Thyroid gland (tissue), 4 donors: ENCODE data around the gene MED7. TPM values are rescaled to one million over a fixed set of nuclear protein-coding genes. Genes with fewer than 3 reads are reported as not detected.

Source experiments
- DNase-seq, 2 donors: peaks; one replicate each; pipeline ENCODE4 v3.0.0-alpha.2; 2019
- H3K27ac ChIP-seq, 3 donors: fragments of 200-600 bp; sonication (generic); 1 replicate in 2 of 3; 2 replicates in 1 of 3; pipeline ENCODE4 v1.5.1; 2016 to 2019; ENCODE audit warnings: mild to moderate bottlenecking in 1 of 3, moderate library complexity in 1 of 3
- H3K27me3 ChIP-seq: fragments of 200-600 bp; sonication (generic); one replicate; pipeline ENCODE4 v1.5.1; 2019
- H3K36me3 ChIP-seq, 2 donors: fragments of 200-600 bp; sonication (generic); one replicate each; pipeline ENCODE4 v1.5.1; 2016 to 2019
- H3K4me1 ChIP-seq, 2 donors: fragments of 200-600 bp; sonication (generic); one replicate each; pipeline ENCODE4 v1.5.1; 2017 to 2019
- H3K4me3 ChIP-seq, 3 donors: fragments of 200-600 bp; sonication (generic); replicated peaks in 1 of 3; 1 replicate in 2 of 3; 2 replicates in 1 of 3; pipeline ENCODE4 v1.5.1; 2016; ENCODE audit warnings: mild to moderate bottlenecking in 1 of 3
- H3K9me3 ChIP-seq: fragments of 200-600 bp; sonication (generic); one replicate; pipeline ENCODE4 v1.5.1; 2017
- POLR2A ChIP-seq, 2 donors: fragments of 450-650 bp; IDR thresholded peaks; one replicate each; pipeline ENCODE4 v1.6.1; 2017; ENCODE audit warnings: antibody characterized with exemption in 2 of 2, mild to moderate bottlenecking in 2 of 2, moderate library complexity in 1 of 2
- WGBS, 2 donors: methylation state at CpG; one replicate each; pipeline ENCODE4 v1.1.5; 2017; 5-methylcytosine and 5-hydroxymethylcytosine counted together
- intact Hi-C: fragments of 100-400 bp; cut with DNase I; formaldehyde crosslinking; loops from one replicate; pipeline ENCODE4 v1.15.1; 2023
- total RNA-seq, 4 donors: library from RNA; depleted of rRNA; stranded (reverse); fragments of >200 nt; gene quantifications; one replicate each; pipeline ENCODE4 v1.2.3, GENCODE V29; 2016
- TF ChIP-seq, protein P1 (sequence below), 6 experiments: fragments of 200-600 bp in 3 of 6; fragments of 450-650 bp in 3 of 6; sonication (generic) in 3 of 6; IDR thresholded peaks; one replicate each; pipeline ENCODE4 v1.5.1; 2016 to 2019; ENCODE audit warnings: antibody characterized with exemption in 6 of 6, mild to moderate bottlenecking in 2 of 6, inconsistent platforms in 1 of 6, moderate library complexity in 1 of 6

Gene MED7
- total RNA-seq, 4 donors from 2014 or later, result 12.9 to 19.8 (median 15.0) TPM

DNA sequence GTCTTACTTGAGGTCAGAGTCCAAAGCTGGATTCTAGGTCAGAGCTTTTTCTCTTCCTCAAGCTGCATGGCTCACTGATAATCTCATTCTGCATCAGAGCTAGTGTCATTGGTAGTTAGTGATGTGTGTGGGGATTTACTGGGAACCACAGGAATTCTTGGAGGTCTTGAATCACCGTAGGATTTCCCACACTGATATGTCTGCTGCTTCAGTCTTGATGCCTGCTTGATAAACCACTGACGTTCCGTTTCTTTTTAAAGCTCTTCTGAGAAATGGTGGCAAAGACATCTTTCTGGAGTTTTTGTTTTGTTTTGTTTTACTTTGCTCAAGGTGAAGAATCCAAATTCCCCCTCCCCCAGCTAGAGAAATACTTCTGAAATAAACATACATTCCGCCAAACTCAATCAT, 24.6 kb upstream of the MED7 start:
- no peak for TF ChIP-seq POLR2A (IDR thresholded peaks at IDR 0.05)
- TF ChIP-seq, protein P1, sequence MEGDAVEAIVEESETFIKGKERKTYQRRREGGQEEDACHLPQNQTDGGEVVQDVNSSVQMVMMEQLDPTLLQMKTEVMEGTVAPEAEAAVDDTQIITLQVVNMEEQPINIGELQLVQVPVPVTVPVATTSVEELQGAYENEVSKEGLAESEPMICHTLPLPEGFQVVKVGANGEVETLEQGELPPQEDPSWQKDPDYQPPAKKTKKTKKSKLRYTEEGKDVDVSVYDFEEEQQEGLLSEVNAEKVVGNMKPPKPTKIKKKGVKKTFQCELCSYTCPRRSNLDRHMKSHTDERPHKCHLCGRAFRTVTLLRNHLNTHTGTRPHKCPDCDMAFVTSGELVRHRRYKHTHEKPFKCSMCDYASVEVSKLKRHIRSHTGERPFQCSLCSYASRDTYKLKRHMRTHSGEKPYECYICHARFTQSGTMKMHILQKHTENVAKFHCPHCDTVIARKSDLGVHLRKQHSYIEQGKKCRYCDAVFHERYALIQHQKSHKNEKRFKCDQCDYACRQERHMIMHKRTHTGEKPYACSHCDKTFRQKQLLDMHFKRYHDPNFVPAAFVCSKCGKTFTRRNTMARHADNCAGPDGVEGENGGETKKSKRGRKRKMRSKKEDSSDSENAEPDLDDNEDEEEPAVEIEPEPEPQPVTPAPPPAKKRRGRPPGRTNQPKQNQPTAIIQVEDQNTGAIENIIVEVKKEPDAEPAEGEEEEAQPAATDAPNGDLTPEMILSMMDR (IDR thresholded peaks at IDR 0.05), result no peak
- DNase-seq, result no peak
- H3K27ac ChIP-seq, result no peak overlapping the region
- no peaks in the 10 kb centered on the region for H3K9me3 ChIP-seq
- H3K36me3 ChIP-seq, result no peaks in the 10 kb centered on the region
- no peaks in the 10 kb centered on the region for H3K4me1 ChIP-seq
- no peaks in the 10 kb centered on the region for H3K27me3 ChIP-seq
- intact Hi-C loops, result no loop called here
- 45% methylated on average over 4 of the region's 4 CpGs for WGBS, 2 donors
- no peak overlapping the region for H3K4me3 ChIP-seq

- H3K36me3 ChIP-seq, result no peaks in the 10 kb centered on the region
- no peak within 1 kb of the TSS for H3K27ac ChIP-seq
- DNase-seq, result no peak
- no peaks in the 10 kb centered on the region for H3K9me3 ChIP-seq
- H3K4me1 ChIP-seq, result no peaks in the 10 kb centered on the region
- no peak within 1 kb of the TSS for H3K4me3 ChIP-seq
- no peak for TF ChIP-seq POLR2A (IDR thresholded peaks at IDR 0.05)
- TF ChIP-seq, protein P1 (IDR thresholded peaks at IDR 0.05), result no peak
- H3K27me3 ChIP-seq, result no peaks in the 10 kb centered on the region
- 86 to 88% methylated on average over 7 of the region's 7 CpGs for WGBS, 2 donors
- intact Hi-C loops, result no loop called here
Observed at GRCh38 chr5:157166214-157167213, 23.8 kb upstream of the MED7 start, which contains the start of gene GARIN3. Gene GARIN3, minus strand, starts transcription at chr5:157166264. Its CDS starts 96 bp downstream, at chr5:157166168.

GRCh38 chr5:157165668-157166067, 23.0 kb upstream of the MED7 start:
- intact Hi-C loops, result no loop called here
- Histone ChIP-seq H3K9me3 (no peaks in the 10 kb centered on the region), H3K4me3 (no peak overlapping the region), H3K36me3 (no peaks in the 10 kb centered on the region), H3K27me3 (no peaks in the 10 kb centered on the region), H3K27ac (no peak overlapping the region), H3K4me1 (no peaks in the 10 kb centered on the region)
- DNase-seq, result no peak
- 89 to 92% methylated on average over 14 of the region's 14 CpGs for WGBS, 2 donors
- TF ChIP-seq POLR2A (IDR thresholded peaks at IDR 0.05), result no peak
- TF ChIP-seq, protein P1 (IDR thresholded peaks at IDR 0.05), result no peak

DNA sequence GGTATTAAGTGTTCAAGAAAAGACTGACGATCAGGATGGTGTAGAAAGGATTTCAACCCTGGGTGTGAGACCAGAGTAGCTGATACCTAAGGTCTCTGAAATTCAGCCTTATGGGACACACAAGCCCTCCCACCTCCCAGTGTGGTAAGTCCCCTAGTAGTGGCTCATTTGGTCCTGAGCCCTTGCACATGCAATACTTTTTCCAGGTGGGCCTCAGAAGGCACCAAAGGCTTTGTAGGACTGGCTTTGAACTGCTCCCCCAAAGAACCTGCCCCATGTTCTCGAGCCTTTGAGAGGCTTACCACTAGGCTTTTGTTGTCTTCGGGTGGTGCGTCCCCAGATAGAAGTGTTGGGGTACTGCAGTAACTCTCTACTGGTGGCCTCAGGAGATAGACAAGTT, 22.6 kb upstream of the MED7 start:
- TF ChIP-seq, protein P1 (IDR thresholded peaks at IDR 0.05), result no peak
- TF ChIP-seq POLR2A (IDR thresholded peaks at IDR 0.05), result no peak
- no peak overlapping the region for H3K4me3 ChIP-seq
- no peak overlapping the region for H3K27ac ChIP-seq
- no peaks in the 10 kb centered on the region for H3K36me3 ChIP-seq
- DNase-seq, result no peak
- H3K27me3 ChIP-seq, result no peaks in the 10 kb centered on the region
- intact Hi-C loops, result no loop called here
- H3K4me1 ChIP-seq, result no peaks in the 10 kb centered on the region
- WGBS, 2 donors, result 88 to 91% methylated on average over 4 of the region's 4 CpGs
- H3K9me3 ChIP-seq, result no peaks in the 10 kb centered on the region

DNA sequence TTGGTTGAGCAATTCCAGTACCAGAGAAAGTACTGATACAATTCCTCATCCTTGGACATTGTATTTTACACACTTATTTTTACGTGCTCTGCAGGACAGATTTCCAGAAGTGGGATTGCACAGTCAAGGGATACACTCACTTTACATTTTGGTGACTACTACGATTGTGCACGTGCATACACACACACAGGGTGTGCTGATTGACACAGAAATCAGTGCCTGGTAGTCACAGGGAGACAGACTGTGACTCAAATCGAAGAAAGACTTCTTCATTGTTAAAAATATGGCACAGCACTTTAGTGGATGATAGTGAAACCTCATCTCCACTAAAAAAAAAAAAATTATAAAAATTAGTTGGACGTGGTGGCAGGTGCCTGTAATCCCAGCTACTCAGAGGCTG, 21.9 kb upstream of the MED7 start:
- no peaks in the 10 kb centered on the region for H3K36me3 ChIP-seq
- no peaks in the 10 kb centered on the region for H3K4me1 ChIP-seq
- no peak overlapping the region for H3K4me3 ChIP-seq
- H3K27ac ChIP-seq, result no peak overlapping the region
- no peak for TF ChIP-seq POLR2A (IDR thresholded peaks at IDR 0.05)
- no peaks in the 10 kb centered on the region for H3K27me3 ChIP-seq
- intact Hi-C loops, result no loop called here
- no peaks in the 10 kb centered on the region for H3K9me3 ChIP-seq
- no peak for DNase-seq
- WGBS, 2 donors, result 52 to 54% methylated on average over 5 of the region's 5 CpGs
